ENCODE data around the gene GEN1. TPM values are rescaled to one million over a fixed set of nuclear protein-coding genes. Genes with fewer than 3 reads are reported as not detected.

The GEN1 gene
- total and polyA plus RNA-seq, 12 donors: 1.5 to 20.4 (median 4.7) TPM

Other genes starting within 250 kb of the GEN1 start
- under 1 TPM in 5 of 9 donors, not detected in 4; 0.10 to 0.11 (median 0.11) TPM for gene RAD51AP2, start 235.7 kb upstream of the GEN1 start, total RNA-seq
- under 1 TPM; 0.07 to 0.20 (median 0.16) TPM for gene RAD51AP2, start 235.7 kb upstream of the GEN1 start, polyA plus RNA-seq
- 10 to 100 TPM in 8 of 9 donors, 1 to 10 TPM in 1; 7.2 to 51.1 (median 20.3) TPM for gene VSNL1, start 213.4 kb upstream of the GEN1 start, total RNA-seq
- 10 to 100 TPM; 13.0 to 36.4 (median 22.0) TPM for gene VSNL1, start 213.4 kb upstream of the GEN1 start, polyA plus RNA-seq
- 10 to 100 TPM in 1 of 9 donors, 1 to 10 TPM in 8; 4.2 to 18.6 (median 8.3) TPM for gene SMC6, start 328 bp upstream of the GEN1 start, total RNA-seq
- gene SMC6, start 328 bp upstream of the GEN1 start, polyA plus RNA-seq: 1 to 10 TPM; 4.8 to 10.0 (median 6.8) TPM
- under 1 TPM in 1 of 9 donors, not detected in 8; 0.55 TPM for gene MSGN1, start 62.3 kb downstream of the GEN1 start, total RNA-seq
- gene MSGN1, start 62.3 kb downstream of the GEN1 start, polyA plus RNA-seq: not detected
- gene KCNS3, start 124.5 kb downstream of the GEN1 start, total RNA-seq: 1 to 10 TPM in 7 of 9 donors, under 1 TPM in 2; 0.50 to 4.3 (median 1.8) TPM
- 1 to 10 TPM in 2 of 3 donors, under 1 TPM in 1; 0.88 to 3.3 (median 1.8) TPM for gene KCNS3, start 124.5 kb downstream of the GEN1 start, polyA plus RNA-seq